ENCODE measurements around the gene MOB2.

Gene MOB2

GRCh38 chr11:1456176-1456575, 30.4 kb downstream of the MOB2 start:
- Mint-ChIP-seq H3K4me3 (no peak overlapping the region), H3K27me3 (no peaks in the 10 kb centered on the region), H3K4me1 (ENCODE audit: low read depth) (no peaks in the 10 kb centered on the region), H3K9me3 (ENCODE audit: low read depth) (no peaks in the 10 kb centered on the region), H3K36me3 (no peaks in the 10 kb centered on the region), H3K27ac (no peak overlapping the region)

GRCh38 chr11:1455763-1456060, 30.9 kb downstream of the MOB2 start:
- no peaks in the 10 kb centered on the region for H3K27me3 Mint-ChIP-seq
- no peaks in the 10 kb centered on the region for H3K4me1 Mint-ChIP-seq (ENCODE audit: low read depth)
- H3K4me3 Mint-ChIP-seq = no peak overlapping the region
- no peak overlapping the region for H3K27ac Mint-ChIP-seq
- H3K9me3 Mint-ChIP-seq (ENCODE audit: low read depth) = no peaks in the 10 kb centered on the region
- no peaks in the 10 kb centered on the region for H3K36me3 Mint-ChIP-seq

GRCh38 chr11:1455032-1455762, 31.4 kb downstream of the MOB2 start:
- Mint-ChIP-seq H3K4me3 (no peak overlapping the region), H3K27me3 (no peaks in the 10 kb centered on the region)

GRCh38 chr11:1454576-1454975, 32.0 kb downstream of the MOB2 start:
- no peaks in the 10 kb centered on the region for H3K9me3 Mint-ChIP-seq (ENCODE audit: low read depth)
- no peaks in the 10 kb centered on the region for H3K27me3 Mint-ChIP-seq
- H3K36me3 Mint-ChIP-seq = no peaks in the 10 kb centered on the region
- no peak overlapping the region for H3K27ac Mint-ChIP-seq
- no peaks in the 10 kb centered on the region for H3K4me1 Mint-ChIP-seq (ENCODE audit: low read depth)
- no peak overlapping the region for H3K4me3 Mint-ChIP-seq

More at GRCh38 chr11:1455032-1455762, 31.4 kb downstream of the MOB2 start:
- Mint-ChIP-seq H3K4me1 (ENCODE audit: low read depth) (no peaks in the 10 kb centered on the region), H3K36me3 (no peaks in the 10 kb centered on the region), H3K27ac (no peak overlapping the region), H3K9me3 (ENCODE audit: low read depth) (no peaks in the 10 kb centered on the region)

- no peaks in the 10 kb centered on the region for H3K9me3 Mint-ChIP-seq (ENCODE audit: low read depth)
- no peak overlapping the region for H3K4me3 Mint-ChIP-seq
- H3K36me3 Mint-ChIP-seq = no peaks in the 10 kb centered on the region
These were observed 33.0 kb downstream of the MOB2 start for GRCh38 chr11:1453611-1454034.

GRCh38 chr11:1452744-1453143, 33.8 kb downstream of the MOB2 start:
- Mint-ChIP-seq H3K9me3 (ENCODE audit: low read depth) (no peaks in the 10 kb centered on the region), H3K4me3 (no peak overlapping the region), H3K36me3 (no peaks in the 10 kb centered on the region), H3K27me3 (no peaks in the 10 kb centered on the region), H3K27ac (no peak overlapping the region), H3K4me1 (ENCODE audit: low read depth) (no peaks in the 10 kb centered on the region)

More at GRCh38 chr11:1453611-1454034, 33.0 kb downstream of the MOB2 start:
- H3K27me3 Mint-ChIP-seq = no peaks in the 10 kb centered on the region
- H3K27ac Mint-ChIP-seq = no peak overlapping the region
- H3K4me1 Mint-ChIP-seq (ENCODE audit: low read depth) = no peaks in the 10 kb centered on the region

GRCh38 chr11:1451781-1452470, 34.7 kb downstream of the MOB2 start:
- Mint-ChIP-seq H3K36me3 (no peaks in the 10 kb centered on the region), H3K27me3 (no peaks in the 10 kb centered on the region), H3K9me3 (ENCODE audit: low read depth) (no peaks in the 10 kb centered on the region), H3K4me3 (no peak overlapping the region), H3K27ac (no peak overlapping the region), H3K4me1 (ENCODE audit: low read depth) (no peaks in the 10 kb centered on the region)

DNA sequence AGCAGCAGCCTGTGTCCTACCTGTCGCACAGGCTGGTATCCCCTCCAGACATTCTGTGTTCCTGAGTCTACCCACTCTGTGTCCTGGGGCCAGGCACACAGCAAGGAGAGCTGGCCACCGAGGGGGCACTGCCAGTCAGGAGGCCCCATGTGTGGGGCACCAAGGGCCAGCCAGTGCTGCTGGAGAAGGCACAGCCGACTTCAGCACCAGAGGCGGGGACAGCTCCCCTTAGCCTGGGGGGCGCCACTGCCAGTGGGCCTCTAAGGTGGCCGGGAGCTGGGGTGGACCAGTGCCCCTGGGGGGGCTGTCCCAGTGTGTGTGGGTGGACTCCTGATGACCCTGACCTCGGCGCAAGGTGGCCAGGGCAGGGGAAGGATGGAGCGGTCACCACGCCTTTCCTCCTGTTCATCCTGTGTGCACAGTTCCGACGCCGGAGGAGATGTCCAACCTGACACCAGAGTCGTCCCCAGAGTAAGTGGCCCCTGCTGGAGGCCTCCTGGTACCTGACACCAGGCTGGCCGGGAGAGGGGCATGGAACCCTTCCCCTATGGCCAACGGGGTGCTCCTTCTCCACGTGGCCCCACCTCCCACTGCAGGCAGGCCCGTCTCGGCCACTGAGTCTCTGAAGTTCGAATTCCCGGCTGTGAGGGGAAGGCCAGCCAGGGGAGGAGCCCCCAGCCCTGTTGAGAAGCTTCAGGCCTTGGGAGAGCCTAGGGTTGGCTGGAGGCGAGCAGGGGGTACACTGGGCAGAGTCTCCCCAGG, 35.4 kb downstream of the MOB2 start:
- H3K9me3 Mint-ChIP-seq (ENCODE audit: low read depth) = no peaks in the 10 kb centered on the region
- H3K27ac Mint-ChIP-seq = no peak overlapping the region
- no peak overlapping the region for H3K4me3 Mint-ChIP-seq
- no peaks in the 10 kb centered on the region for H3K27me3 Mint-ChIP-seq
- H3K36me3 Mint-ChIP-seq = no peaks in the 10 kb centered on the region
- H3K4me1 Mint-ChIP-seq (ENCODE audit: low read depth) = no peaks in the 10 kb centered on the region

- no peak overlapping the region for H3K4me3 Mint-ChIP-seq
These were observed 36.2 kb downstream of the MOB2 start for GRCh38 chr11:1450344-1450875.

DNA sequence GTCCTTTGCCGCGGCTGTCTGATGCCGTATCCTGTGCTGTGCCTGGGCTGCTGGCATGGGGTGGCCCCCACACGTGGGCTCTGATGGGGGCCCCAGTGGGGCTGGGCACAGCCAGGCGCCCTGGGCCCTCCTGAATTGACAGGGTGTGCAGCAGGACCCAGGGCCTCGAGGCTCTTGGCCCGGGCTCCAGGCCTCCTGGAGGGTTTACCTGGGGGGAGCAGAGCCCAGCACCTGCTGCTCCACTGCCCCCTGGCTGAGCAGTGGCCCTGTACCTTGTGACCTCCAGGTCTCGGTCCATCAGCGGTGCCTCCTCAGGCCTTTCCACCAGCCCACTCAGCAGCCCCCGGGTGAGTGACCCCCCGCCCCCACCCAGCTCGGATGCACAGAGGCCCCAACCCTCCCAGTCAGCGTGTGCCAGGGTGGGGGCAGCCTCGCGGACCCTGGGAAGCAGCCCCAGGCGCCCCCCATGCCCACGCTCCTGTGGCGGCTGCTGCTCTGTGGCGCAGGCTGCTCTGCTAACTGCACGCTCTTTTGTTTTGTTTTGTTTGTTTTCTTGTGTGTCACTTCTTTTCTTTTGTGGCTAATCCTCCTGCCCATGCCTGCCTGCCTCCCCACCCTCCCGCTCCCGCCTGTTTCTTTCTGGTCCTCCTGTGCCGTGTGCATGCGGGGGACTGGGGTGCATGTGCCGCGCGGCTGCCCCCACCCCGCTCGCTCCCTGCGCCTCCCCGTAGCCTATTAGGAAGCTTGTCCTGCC, 36.9 kb downstream of the MOB2 start:
- no peak overlapping the region for H3K4me3 Mint-ChIP-seq
- no peaks in the 10 kb centered on the region for H3K27me3 Mint-ChIP-seq
- H3K4me1 Mint-ChIP-seq (ENCODE audit: low read depth) = no peaks in the 10 kb centered on the region
- H3K36me3 Mint-ChIP-seq = no peaks in the 10 kb centered on the region
- no peak overlapping the region for H3K27ac Mint-ChIP-seq
- H3K9me3 Mint-ChIP-seq (ENCODE audit: low read depth) = no peaks in the 10 kb centered on the region

More at GRCh38 chr11:1450344-1450875, 36.2 kb downstream of the MOB2 start:
- H3K9me3 Mint-ChIP-seq (ENCODE audit: low read depth) = no peaks in the 10 kb centered on the region
- H3K4me1 Mint-ChIP-seq (ENCODE audit: low read depth) = no peaks in the 10 kb centered on the region
- no peaks in the 10 kb centered on the region for H3K36me3 Mint-ChIP-seq
- no peaks in the 10 kb centered on the region for H3K27me3 Mint-ChIP-seq
- no peak overlapping the region for H3K27ac Mint-ChIP-seq

DNA sequence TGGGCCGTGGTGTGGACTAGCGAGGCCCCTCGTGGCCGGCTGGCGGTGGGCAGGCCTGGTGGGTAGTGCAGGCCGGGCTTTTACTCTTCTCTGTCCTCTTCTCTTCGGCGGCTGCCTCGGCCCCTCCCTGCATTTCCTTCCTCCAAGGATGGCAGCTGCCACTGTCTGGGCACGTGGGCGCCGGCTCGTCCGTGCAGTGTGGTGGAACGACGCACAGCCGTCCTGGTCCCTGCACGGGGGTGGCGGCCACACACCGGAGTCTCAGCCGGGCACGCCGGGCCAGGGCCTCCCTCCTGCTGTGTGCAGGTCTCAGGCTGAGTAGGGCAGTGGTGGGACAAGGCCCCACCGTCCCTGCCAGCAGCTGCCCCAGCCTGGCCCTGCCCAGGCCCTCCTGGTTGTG, 37.7 kb downstream of the MOB2 start:
- no peaks in the 10 kb centered on the region for H3K9me3 Mint-ChIP-seq (ENCODE audit: low read depth)
- H3K36me3 Mint-ChIP-seq = no peaks in the 10 kb centered on the region
- no peaks in the 10 kb centered on the region for H3K27me3 Mint-ChIP-seq
- H3K27ac Mint-ChIP-seq = no peak overlapping the region
- H3K4me3 Mint-ChIP-seq = no peak overlapping the region
- H3K4me1 Mint-ChIP-seq (ENCODE audit: low read depth) = no peaks in the 10 kb centered on the region

DNA sequence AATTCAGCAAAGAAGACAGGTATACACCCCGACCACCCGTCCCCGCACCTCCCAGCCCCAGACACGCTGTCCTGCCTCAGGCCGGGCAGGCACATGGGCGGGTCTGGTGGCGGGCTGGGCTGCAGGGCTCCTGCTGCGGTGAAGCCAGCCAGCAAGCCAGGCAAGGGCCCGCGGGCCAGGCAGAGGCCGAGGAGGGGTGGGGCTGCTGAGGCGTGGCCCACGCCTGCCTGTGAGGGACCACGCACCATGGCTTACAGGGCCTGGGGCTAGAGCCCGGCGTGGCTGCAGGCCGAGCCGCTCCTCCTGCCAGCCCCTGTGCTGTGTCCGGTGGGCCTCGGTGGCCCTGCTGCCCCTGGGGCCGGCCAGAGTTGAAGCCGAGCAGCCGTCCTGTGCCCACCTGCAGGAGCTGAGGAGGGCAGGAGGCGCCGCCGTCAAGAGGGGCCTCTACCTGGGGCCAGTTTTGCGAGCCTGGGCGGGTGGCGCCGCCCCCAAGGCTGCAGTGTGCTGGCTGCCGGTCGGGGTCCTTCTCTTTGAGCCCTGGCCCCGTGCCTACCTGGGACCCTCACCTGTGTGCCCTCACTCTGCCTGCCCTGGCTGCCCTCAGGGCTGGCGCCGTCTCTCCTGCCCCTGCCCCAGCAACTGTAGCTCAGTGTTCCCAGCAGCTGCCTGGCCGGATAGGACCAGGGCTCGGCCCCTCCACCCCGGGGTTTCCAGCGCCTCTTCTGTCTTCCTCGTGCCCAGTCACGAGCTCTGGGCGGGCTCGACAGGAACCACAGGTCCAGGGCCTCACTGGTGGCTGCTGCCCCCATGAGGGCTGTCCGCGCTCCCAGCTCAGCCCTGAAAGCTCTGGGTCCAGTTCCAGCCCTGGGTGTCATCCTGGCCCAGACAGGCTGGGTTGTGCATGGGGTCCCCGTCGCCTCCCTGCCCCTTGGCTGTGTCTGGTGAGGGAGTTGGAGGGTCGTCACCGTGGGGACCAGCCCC, 38.4 kb downstream of the MOB2 start:
- no peaks in the 10 kb centered on the region for H3K36me3 Mint-ChIP-seq

GRCh38 chr11:1446623-1447022, 40.0 kb downstream of the MOB2 start:
- Mint-ChIP-seq H3K27ac (no peak overlapping the region), H3K27me3 (no peaks in the 10 kb centered on the region), H3K36me3 (no peaks in the 10 kb centered on the region), H3K4me1 (ENCODE audit: low read depth) (no peaks in the 10 kb centered on the region), H3K9me3 (ENCODE audit: low read depth) (no peaks in the 10 kb centered on the region), H3K4me3 (no peak overlapping the region)

More for the DNA sequence above, 38.4 kb downstream of the MOB2 start:
- Mint-ChIP-seq H3K27me3 (no peaks in the 10 kb centered on the region), H3K27ac (no peak overlapping the region), H3K9me3 (ENCODE audit: low read depth) (no peaks in the 10 kb centered on the region), H3K4me3 (no peak overlapping the region), H3K4me1 (ENCODE audit: low read depth) (no peaks in the 10 kb centered on the region)

Data from activated naive CD8-positive, alpha-beta T cell (primary cell).